ENCODE data around the gene SLC39A10. TPM values are rescaled to one million over a fixed set of nuclear protein-coding genes. Genes with fewer than 3 reads are reported as not detected.

SLC39A10 gene
- total and polyA plus RNA-seq, 2 of the 4 experiments (the other 2 are of a cell fraction): 17.6 to 64.7 TPM

DNA sequence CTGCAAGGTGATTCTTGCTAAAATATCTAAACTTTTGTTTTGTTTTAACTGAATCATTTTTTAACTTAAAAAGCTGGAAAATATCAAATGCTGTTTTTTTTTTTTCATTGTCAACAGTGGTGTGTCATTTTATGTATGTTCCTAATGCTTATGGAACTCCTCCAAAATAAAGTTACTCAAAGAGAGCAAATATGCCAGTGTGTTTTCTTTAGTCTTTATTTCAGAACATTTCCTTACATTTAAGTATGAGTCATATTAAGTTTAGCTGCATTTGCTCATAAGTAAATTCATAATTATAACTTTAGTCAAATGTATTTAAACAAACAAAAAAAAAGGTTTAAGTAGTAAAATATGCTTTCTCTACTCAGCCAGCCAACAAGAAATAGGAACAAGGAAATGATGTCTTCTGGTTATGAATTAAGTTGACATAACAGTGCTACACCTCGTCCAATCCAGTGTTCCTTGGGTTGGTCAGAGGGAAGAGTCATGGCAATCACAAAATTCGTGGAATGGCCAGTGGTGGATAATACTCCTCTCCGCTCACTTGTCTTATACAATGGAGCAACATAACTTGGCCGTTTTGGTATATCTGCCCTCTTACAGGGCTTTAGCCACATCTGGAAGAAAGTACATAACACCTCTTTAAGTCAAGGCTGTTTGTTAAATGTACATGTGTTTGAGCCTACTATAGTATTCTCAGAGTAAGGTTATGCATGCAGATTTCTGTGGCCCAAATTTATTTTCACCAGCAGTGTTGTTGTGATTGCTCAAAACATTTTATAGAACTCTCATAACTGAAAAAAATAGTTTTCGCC is 80.7 kb downstream of the SLC39A10 start (continued):
- no peak for TF ChIP-seq MXI1 (IDR thresholded peaks at IDR 0.05; ENCODE audit: borderline replicate concordance, low read depth, low read length)

DNA sequence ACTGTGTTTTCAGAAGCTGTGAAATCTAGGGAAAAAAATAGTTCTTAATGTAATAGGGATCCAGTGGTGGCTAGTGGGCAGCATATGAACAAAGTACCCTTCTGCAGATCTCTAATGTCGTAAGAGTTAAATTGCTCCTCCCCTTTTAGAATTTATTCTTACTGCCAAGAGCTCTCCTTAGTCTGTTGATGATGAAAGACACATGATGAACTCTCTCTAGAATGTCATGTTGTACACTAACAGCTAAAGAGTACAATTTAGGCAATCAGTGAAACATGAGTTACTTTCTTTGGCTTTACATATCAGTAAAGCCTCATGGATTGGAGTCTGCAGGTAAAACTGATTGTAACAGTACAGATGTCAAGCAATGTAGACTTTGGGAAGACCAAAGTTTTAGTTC is 84.2 kb downstream of the SLC39A10 start:
- Histone ChIP-seq H3K27me3 (ENCODE audit: control insufficient read depth, insufficient read depth, low read length) (no peaks in the 10 kb centered on the region), H3K23ac (ENCODE audit: low read depth, low read length) (no peak overlapping the region), H4K91ac (ENCODE audit: insufficient read depth, low read depth, low read length) (no peak overlapping the region), H3K79me1 (ENCODE audit: low read depth in 1 of 2, low read length in 2 of 2) (no peaks in the 10 kb centered on the region), H2AFZ (replicated peaks; ENCODE audit: low read length, poor library complexity) (no peak overlapping the region), H3K27ac (ENCODE audit: insufficient read depth, low read length) (no peak overlapping the region), H3K4me2 (ENCODE audit: low read depth, low read length) (no peak overlapping the region), H3K9me1 (ENCODE audit: insufficient read depth, low read length) (no peaks in the 10 kb centered on the region; the same call in 1 of the 2 replicates), H2BK120ac (ENCODE audit: low read depth, low read length) (no peak overlapping the region), H2AK5ac (ENCODE audit: low read depth, low read length) (no peak overlapping the region), H4K8ac (ENCODE audit: low read depth in 2 of 2, low read length in 2 of 2) (no peak overlapping the region), H2BK5ac (ENCODE audit: low read depth, low read length, poor library complexity, severe bottlenecking) (no peak overlapping the region), H3K56ac (ENCODE audit: extremely low read depth, insufficient read depth, low read length) (no peak overlapping the region), H3K4me1 (ENCODE audit: control insufficient read depth, insufficient read depth, low read length) (peaks cover 3% of the 10 kb centered on the region), H2BK20ac (ENCODE audit: low read depth, low read length) (no peak overlapping the region), H2AK9ac (replicated peaks; ENCODE audit: low read depth, low read length, poor library complexity) (no peak overlapping the region), H3K9me3 (ENCODE audit: control insufficient read depth, insufficient read depth, low read length) (0 out of 2 replicates have a peak, but pooled peaks cover 1% of the 10 kb centered on the region), H3K18ac (ENCODE audit: low read depth, low read length) (no peak overlapping the region), H3K36me3 (ENCODE audit: control insufficient read depth, insufficient read depth, low read length) (peaks cover 6% of the 10 kb centered on the region; the same call in 1 of the 2 replicates), H3K4ac (ENCODE audit: low read depth, low read length) (no peak overlapping the region), H4K20me1 (ENCODE audit: insufficient read depth, low read length) (no peaks in the 10 kb centered on the region), H2BK15ac (ENCODE audit: low read depth, low read length) (no peak overlapping the region), H3K9ac (ENCODE audit: low read depth, low read length) (no peak overlapping the region), H4K5ac (ENCODE audit: low read depth, low read length) (no peak overlapping the region), H3K14ac (replicated peaks; ENCODE audit: low read depth, low read length) (no peak overlapping the region), H3K4me3 (ENCODE audit: insufficient read depth, low read depth, low read length) (no peak overlapping the region)
- dilution Hi-C loops (cut with HindIII; ENCODE audit: low sequenced_read_pairs, unreplicated experiment) (no loop called here), in situ Hi-C loops (cut with MboI; ENCODE audit: low sequenced_read_pairs) (no loop called here), intact Hi-C loops (cut with micrococcal nuclease) (no loop called here)
- no TSS peak for BruUV-seq (replicated peaks)
- no peak for ATAC-seq (ENCODE audit: low read depth)
- no peak for DNase-seq
- no peak for TF ChIP-seq BHLHE40 (IDR thresholded peaks at IDR 0.05; ENCODE audit: low read depth, low read length)
- no peak for TF ChIP-seq SMC3 (IDR thresholded peaks at IDR 0.05; ENCODE audit: low read depth, low read length)
- no peak for TF ChIP-seq MXI1 (IDR thresholded peaks at IDR 0.05; ENCODE audit: borderline replicate concordance, low read depth, low read length)
- TF ChIP-seq, protein P1, sequence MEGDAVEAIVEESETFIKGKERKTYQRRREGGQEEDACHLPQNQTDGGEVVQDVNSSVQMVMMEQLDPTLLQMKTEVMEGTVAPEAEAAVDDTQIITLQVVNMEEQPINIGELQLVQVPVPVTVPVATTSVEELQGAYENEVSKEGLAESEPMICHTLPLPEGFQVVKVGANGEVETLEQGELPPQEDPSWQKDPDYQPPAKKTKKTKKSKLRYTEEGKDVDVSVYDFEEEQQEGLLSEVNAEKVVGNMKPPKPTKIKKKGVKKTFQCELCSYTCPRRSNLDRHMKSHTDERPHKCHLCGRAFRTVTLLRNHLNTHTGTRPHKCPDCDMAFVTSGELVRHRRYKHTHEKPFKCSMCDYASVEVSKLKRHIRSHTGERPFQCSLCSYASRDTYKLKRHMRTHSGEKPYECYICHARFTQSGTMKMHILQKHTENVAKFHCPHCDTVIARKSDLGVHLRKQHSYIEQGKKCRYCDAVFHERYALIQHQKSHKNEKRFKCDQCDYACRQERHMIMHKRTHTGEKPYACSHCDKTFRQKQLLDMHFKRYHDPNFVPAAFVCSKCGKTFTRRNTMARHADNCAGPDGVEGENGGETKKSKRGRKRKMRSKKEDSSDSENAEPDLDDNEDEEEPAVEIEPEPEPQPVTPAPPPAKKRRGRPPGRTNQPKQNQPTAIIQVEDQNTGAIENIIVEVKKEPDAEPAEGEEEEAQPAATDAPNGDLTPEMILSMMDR (conservative IDR thresholded peaks at IDR 0.05; ENCODE audit: low read depth, low read length): no peak
- WGBS, 2 experiments (ENCODE audit: extremely low coverage in 2 of 2, insufficient read length in 1 of 2): no CpG with 5 or more reads among the region's 1 CpG
- ChIA-PET POLR2A (ENCODE audit: unreplicated experiment) (no interaction called here), CTCF (interaction anchor here (1.1 kb wide), 1 partner anchor 14 kb away, joined by 3 read pairs; no protein-coding TSS in a partner anchor)

Data from IMR-90 (cell line).